ENCODE results near the gene YIPF3. TPM values are rescaled to one million over a fixed set of nuclear protein-coding genes. Genes with fewer than 3 reads are reported as not detected.

The YIPF3 gene
- total RNA-seq, 4 donors from 2014 or later = 83.4 to 146 (median 103) TPM

GRCh38 chr6:43477235-43478007 is 39.3 kb downstream of the YIPF3 start, which contains the start of gene TJAP1:
Gene TJAP1, plus strand, starts transcription at chr6:43477570. Its CDS starts 21,432 bp downstream, at chr6:43499002.
- H3K27ac ChIP-seq = peak within 1 kb of the TSS; percentile 81 to 87 (median 84)
- in situ Hi-C loops (cut with MboI; ENCODE audit: low pct_ligation_motif_present in 1 of 4, low pct_unique_long_range_greater_than_20kb in 1 of 4, low sequenced_read_pairs in 3 of 4) = no loop called here
- WGBS, 2 donors (ENCODE audit: low coverage in 1 of 2) = 2% methylated on average over 8 to 34 of the region's 34 CpGs
- H3K27me3 ChIP-seq = no peaks in the 10 kb centered on the region
- intact Hi-C loops (cut with DNase I; ENCODE audit: low total_unique reads) = no loop called here
- no peaks in the 10 kb centered on the region for H3K36me3 ChIP-seq
- peak; percentile 96 for DNase-seq
- H3K9me3 ChIP-seq = no peaks in the 10 kb centered on the region
- TF ChIP-seq EP300 (IDR thresholded peaks at IDR 0.05; ENCODE audit: low read depth) (no peak), POLR2AphosphoS5 (IDR thresholded peaks at IDR 0.05) (peak; percentile 87 to 92 (median 90)), CTCF (IDR thresholded peaks at IDR 0.05) (no peak), POLR2A (IDR thresholded peaks at IDR 0.05) (peak; percentile 81)
- peaks cover 7 to 22% (median 13%) of the 10 kb centered on the region in 4 donors for H3K4me1 ChIP-seq
- peak within 1 kb of the TSS; percentile 65 to 78 (median 76) for H3K4me3 ChIP-seq

DNA sequence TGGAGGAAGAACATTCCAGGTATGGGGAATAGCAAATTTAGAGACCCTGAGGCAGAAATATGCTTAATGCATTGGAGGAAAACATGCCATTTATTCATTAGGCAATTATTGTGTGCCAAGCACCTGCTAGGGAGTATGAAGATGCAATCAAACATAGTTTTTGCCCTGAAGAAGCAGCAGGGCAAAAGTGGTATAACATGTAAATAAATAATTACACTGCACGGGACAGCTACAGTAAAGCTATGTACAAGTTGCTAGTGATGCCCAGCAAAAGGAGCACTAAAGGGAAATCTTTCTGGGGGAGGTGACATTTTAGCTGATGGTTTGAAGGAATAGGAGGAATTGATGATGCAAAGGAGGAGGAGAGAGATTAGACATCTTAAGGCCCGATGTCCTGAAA is 40.0 kb downstream of the YIPF3 start:
- intact Hi-C loops (cut with DNase I; ENCODE audit: low total_unique reads) = no loop called here

GRCh38 chr6:43475516-43475915 is 41.2 kb downstream of the YIPF3 start:
- in situ Hi-C loops (cut with MboI; ENCODE audit: low pct_ligation_motif_present in 1 of 4, low pct_unique_long_range_greater_than_20kb in 1 of 4, low sequenced_read_pairs in 3 of 4) = no loop called here
- TF ChIP-seq POLR2AphosphoS5 (IDR thresholded peaks at IDR 0.05) (no peak), POLR2A (IDR thresholded peaks at IDR 0.05) (no peak), EP300 (IDR thresholded peaks at IDR 0.05; ENCODE audit: low read depth) (no peak), CTCF (IDR thresholded peaks at IDR 0.05) (no peak)
- no peak overlapping the region for H3K4me3 ChIP-seq
- intact Hi-C loops (cut with DNase I; ENCODE audit: low total_unique reads) = no loop called here
- no peak for DNase-seq
- no peaks in the 10 kb centered on the region for H3K36me3 ChIP-seq
- H3K27ac ChIP-seq = no peak overlapping the region
- peaks cover 7 to 20% (median 13%) of the 10 kb centered on the region in 4 donors for H3K4me1 ChIP-seq
- no peaks in the 10 kb centered on the region for H3K27me3 ChIP-seq
- H3K9me3 ChIP-seq = no peaks in the 10 kb centered on the region
- WGBS, 2 donors (ENCODE audit: low coverage in 1 of 2) = 82 to 100% methylated on average over 1 to 6 of the region's 6 CpGs

More for the DNA sequence above, 40.0 kb downstream of the YIPF3 start:
- H3K27me3 ChIP-seq = no peaks in the 10 kb centered on the region
- no peak for DNase-seq
- in situ Hi-C loops (cut with MboI; ENCODE audit: low pct_ligation_motif_present in 1 of 4, low pct_unique_long_range_greater_than_20kb in 1 of 4, low sequenced_read_pairs in 3 of 4) = no loop called here
- TF ChIP-seq EP300 (IDR thresholded peaks at IDR 0.05; ENCODE audit: low read depth) = no peak
- TF ChIP-seq POLR2A (IDR thresholded peaks at IDR 0.05) = no peak
- TF ChIP-seq CTCF (IDR thresholded peaks at IDR 0.05) = no peak
- TF ChIP-seq POLR2AphosphoS5 (IDR thresholded peaks at IDR 0.05) = no peak
- H3K4me3 ChIP-seq = peak overlapping the region in 3 of 4 donors; percentile 65 to 77 (median 74)
- H3K27ac ChIP-seq = peak overlapping the region; percentile 81 to 87 (median 84)
- H3K36me3 ChIP-seq = no peaks in the 10 kb centered on the region
- 10 to 30% methylated on average over 2 of the region's 2 CpGs for WGBS, 2 donors (ENCODE audit: low coverage in 1 of 2)
- no peaks in the 10 kb centered on the region for H3K9me3 ChIP-seq
- peaks cover 7 to 22% (median 13%) of the 10 kb centered on the region in 4 donors for H3K4me1 ChIP-seq

GRCh38 chr6:43472515-43472914 is 44.2 kb downstream of the YIPF3 start:
- no peak for TF ChIP-seq POLR2AphosphoS5 (IDR thresholded peaks at IDR 0.05)
- no peak overlapping the region for H3K4me3 ChIP-seq
- H3K9me3 ChIP-seq = no peaks in the 10 kb centered on the region
- H3K27ac ChIP-seq = no peak overlapping the region
- no peak for DNase-seq
- 96 to 100% methylated on average over 2 to 4 of the region's 4 CpGs for WGBS, 2 donors (ENCODE audit: low coverage in 1 of 2)
- in situ Hi-C loops (cut with MboI; ENCODE audit: low pct_ligation_motif_present in 1 of 4, low pct_unique_long_range_greater_than_20kb in 1 of 4, low sequenced_read_pairs in 3 of 4) = no loop called here
- H3K4me1 ChIP-seq = peaks cover 0 to 6% (median 2%) of the 10 kb centered on the region in 4 donors
- H3K27me3 ChIP-seq = peaks cover 5% of the 10 kb centered on the region
- H3K36me3 ChIP-seq = no peaks in the 10 kb centered on the region
- intact Hi-C loops (cut with DNase I; ENCODE audit: low total_unique reads) = no loop called here
